Smooth muscle cell (in vitro differentiated cells): ENCODE results near the gene APBA3. TPM values are rescaled to one million over a fixed set of nuclear protein-coding genes. Genes with fewer than 3 reads are reported as not detected.

Experiments used
- DNase-seq: peaks from one replicate; lab custom pipeline; 2025; ENCODE audit not compliant: unreplicated experiment; lab: John Stamatoyannopoulos, UW
- H2AFZ ChIP-seq: fragments of 200-600 bp; sonication (generic); 2 replicates; pipeline ENCODE4 v1.6.0; 2016; ENCODE audit warnings: antibody characterized with exemption, low read depth, mild to moderate bottlenecking
- H3F3A ChIP-seq: fragments of 200-600 bp; sonication (generic); 2 replicates; pipeline ENCODE4 v1.6.0; 2017; ENCODE audit warnings: antibody characterized with exemption, low read depth
- H3K27ac ChIP-seq: fragments of 200-600 bp; sonication (generic); 2 replicates; pipeline ENCODE4 v1.5.1; 2016; ENCODE audit warnings: low read depth, mild to moderate bottlenecking
- H3K27me3 ChIP-seq: fragments of 200-600 bp; sonication (generic); 2 replicates; pipeline ENCODE4 v1.6.1; 2016; ENCODE audit warnings: low read depth, mild to moderate bottlenecking
- H3K36me3 ChIP-seq: fragments of 200-600 bp; sonication (generic); 2 replicates; pipeline ENCODE4 v1.5.1; 2016; ENCODE audit warnings: low read depth
- H3K4me1 ChIP-seq: fragments of 200-600 bp; sonication (generic); 2 replicates; pipeline ENCODE4 v1.5.1; 2016; ENCODE audit warnings: low read depth
- H3K4me2 ChIP-seq: fragments of 200-600 bp; sonication (generic); 2 replicates; pipeline ENCODE4 v1.6.0; 2016; ENCODE audit warnings: mild to moderate bottlenecking
- H3K4me3 ChIP-seq: fragments of 200-600 bp; sonication (generic); 2 replicates; pipeline ENCODE4 v1.5.1; 2016; ENCODE audit warnings: mild to moderate bottlenecking
- H3K79me2 ChIP-seq: fragments of 200-600 bp; sonication (generic); 2 replicates; pipeline ENCODE4 v1.6.0; 2016; ENCODE audit warnings: low read depth, mild to moderate bottlenecking
- H3K9ac ChIP-seq: fragments of 200-600 bp; sonication (generic); 2 replicates; pipeline ENCODE4 v1.6.0; 2016; ENCODE audit warnings: low read depth
- H3K9me3 ChIP-seq: fragments of 200-600 bp; sonication (generic); replicated peaks from 2 replicates; pipeline ENCODE4 v1.5.1; 2016; ENCODE audit warnings: low read depth
- H4K20me1 ChIP-seq: fragments of 200-600 bp; sonication (generic); 2 replicates; pipeline ENCODE4 v1.6.0; 2016; ENCODE audit warnings: low read depth
- WGBS: methylation state at CpG from one replicate; pipeline ENCODE4 v1.1.7; 2016; ENCODE audit warnings: low lambda C conversion rate; 5-methylcytosine and 5-hydroxymethylcytosine counted together
- polyA plus RNA-seq: library from polyadenylated mRNA; unstranded; fragments of >200 nt; fragmentation: Nextera tagmentation; extraction: Ambion mirVana; gene quantifications from 2 replicates; pipeline ENCODE4 v1.2.1, GENCODE V29; 2016
- total RNA-seq: library from RNA; depleted of rRNA; stranded (reverse); fragments of >200 nt; gene quantifications from 2 replicates; pipeline ENCODE4 v1.2.3, GENCODE V29; 2014
- TF ChIP-seq, protein P1 (sequence below): fragments of 200-600 bp; sonication (generic); IDR thresholded peaks from 2 replicates; pipeline ENCODE4 v1.5.1; 2017; ENCODE audit warnings: borderline replicate concordance, mild to moderate bottlenecking, antibody characterized with exemption; ENCODE audit not compliant: insufficient read depth, poor library complexity, severe bottlenecking

The APBA3 gene
- 7.7 and 16.1 TPM in 2 replicates for total RNA-seq
- polyA plus RNA-seq: 27.9 and 28.4 TPM in 2 replicates

- no peaks in the 10 kb centered on the region for H3K27me3 ChIP-seq
- H3K27ac ChIP-seq: peak within 1 kb of the TSS; percentile 93
- H3K9me3 ChIP-seq: no peaks in the 10 kb centered on the region
- no peaks in the 10 kb centered on the region for H4K20me1 ChIP-seq
- H3K36me3 ChIP-seq: no peaks in the 10 kb centered on the region
- H3K79me2 ChIP-seq: peaks cover 28% of the 10 kb centered on the region
- peak within 1 kb of the TSS; percentile 96 for H3K9ac ChIP-seq
- H3K4me1 ChIP-seq: peaks cover 3% of the 10 kb centered on the region
- peak within 1 kb of the TSS; percentile 82 for H3K4me2 ChIP-seq
- 8% methylated on average over 40 of the region's 45 CpGs for WGBS
- H2AFZ ChIP-seq: peak within 1 kb of the TSS; percentile 92
- TF ChIP-seq, protein P1, sequence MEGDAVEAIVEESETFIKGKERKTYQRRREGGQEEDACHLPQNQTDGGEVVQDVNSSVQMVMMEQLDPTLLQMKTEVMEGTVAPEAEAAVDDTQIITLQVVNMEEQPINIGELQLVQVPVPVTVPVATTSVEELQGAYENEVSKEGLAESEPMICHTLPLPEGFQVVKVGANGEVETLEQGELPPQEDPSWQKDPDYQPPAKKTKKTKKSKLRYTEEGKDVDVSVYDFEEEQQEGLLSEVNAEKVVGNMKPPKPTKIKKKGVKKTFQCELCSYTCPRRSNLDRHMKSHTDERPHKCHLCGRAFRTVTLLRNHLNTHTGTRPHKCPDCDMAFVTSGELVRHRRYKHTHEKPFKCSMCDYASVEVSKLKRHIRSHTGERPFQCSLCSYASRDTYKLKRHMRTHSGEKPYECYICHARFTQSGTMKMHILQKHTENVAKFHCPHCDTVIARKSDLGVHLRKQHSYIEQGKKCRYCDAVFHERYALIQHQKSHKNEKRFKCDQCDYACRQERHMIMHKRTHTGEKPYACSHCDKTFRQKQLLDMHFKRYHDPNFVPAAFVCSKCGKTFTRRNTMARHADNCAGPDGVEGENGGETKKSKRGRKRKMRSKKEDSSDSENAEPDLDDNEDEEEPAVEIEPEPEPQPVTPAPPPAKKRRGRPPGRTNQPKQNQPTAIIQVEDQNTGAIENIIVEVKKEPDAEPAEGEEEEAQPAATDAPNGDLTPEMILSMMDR: peak; percentile 50
- H3K4me3 ChIP-seq: peak within 1 kb of the TSS; percentile 91
- peaks cover 6% of the 10 kb centered on the region for H3F3A ChIP-seq
- peak; percentile 86 for DNase-seq
Observed at GRCh38 chr19:3761382-3762129, at the start of gene APBA3. TSS of gene APBA3 (minus strand) at chr19:3761692. CDS start at chr19:3760264, 1,428 bp downstream.

DNA sequence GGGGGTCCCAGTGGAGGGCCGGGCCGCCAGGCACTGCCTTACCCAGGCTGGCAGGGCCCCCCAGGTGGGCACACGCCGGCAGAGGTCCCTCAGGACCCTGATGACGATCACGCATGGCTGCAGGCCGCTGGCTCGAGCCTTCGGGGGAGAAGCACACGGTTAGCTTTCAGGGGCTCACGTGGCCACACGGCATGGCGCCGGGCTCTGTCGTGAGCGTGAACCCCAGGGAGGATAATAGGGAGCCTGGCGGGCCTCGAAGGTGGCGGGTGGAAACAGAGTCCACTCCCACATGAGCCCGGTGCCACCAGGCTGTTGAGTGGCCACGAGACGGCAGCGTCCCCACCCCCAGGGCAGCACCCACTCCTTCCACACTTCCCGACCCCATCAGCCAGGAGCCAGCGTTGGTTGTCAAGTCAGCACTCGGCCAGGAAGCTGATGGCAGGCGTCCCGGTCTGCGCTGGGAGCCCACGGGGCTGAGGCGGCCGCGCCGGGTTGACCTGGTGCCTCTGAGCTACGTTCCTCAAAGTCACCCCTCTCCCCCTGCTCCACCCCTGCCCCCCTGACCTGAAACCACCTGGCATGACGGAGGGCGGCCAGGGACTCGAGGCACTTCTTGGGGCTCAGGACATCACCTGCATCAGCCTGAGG is 49.3 kb upstream of the APBA3 start:
- WGBS: 94% methylated on average over 38 of the region's 38 CpGs

DNA sequence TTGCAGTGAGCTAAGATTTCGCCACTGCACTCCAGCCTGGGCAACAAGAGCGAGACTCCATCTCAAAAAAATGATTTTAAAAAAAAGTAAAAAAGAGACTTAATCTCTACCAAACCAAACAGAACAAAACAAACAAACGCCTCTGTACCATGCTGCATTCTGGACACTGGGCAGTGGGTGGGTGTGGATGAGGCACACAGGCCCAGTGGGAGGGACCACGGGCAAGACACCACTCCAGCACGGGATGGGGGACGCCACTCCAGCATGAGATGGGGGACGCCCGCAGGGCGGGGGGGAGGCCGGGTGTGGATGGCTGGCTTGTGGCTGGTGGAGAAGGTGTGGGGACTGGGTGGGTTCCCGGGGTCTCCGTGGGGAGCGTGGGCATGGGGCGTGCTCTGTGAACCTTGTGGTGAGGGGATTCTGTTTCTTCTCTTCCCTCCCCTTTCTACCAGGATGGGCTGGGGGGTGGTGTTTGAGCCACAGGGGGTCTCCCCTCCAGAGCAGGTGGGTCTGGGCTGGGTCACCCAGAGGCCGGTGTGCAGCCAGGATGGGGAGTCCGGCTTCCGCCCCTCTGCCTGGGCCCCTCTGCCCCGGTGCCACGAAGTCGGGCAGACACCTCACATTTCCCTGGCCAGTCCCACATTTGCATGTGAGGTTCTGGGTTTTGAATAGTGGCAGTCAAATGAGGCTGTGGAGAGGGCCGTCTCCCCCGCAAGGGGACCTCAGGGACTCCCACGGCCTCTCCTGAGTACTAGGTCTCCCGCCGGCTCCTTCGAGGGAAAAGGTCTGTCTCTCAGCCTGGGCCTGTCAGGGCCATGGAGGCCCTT is 48.6 kb upstream of the APBA3 start:
- no peak for DNase-seq
- no peaks in the 10 kb centered on the region for H3K4me1 ChIP-seq
- no peak overlapping the region for H3K9ac ChIP-seq
- no peaks in the 10 kb centered on the region for H3F3A ChIP-seq
- WGBS: 90% methylated on average over 25 of the region's 26 CpGs
- H4K20me1 ChIP-seq: no peaks in the 10 kb centered on the region
- H3K36me3 ChIP-seq: no peaks in the 10 kb centered on the region
- H3K4me3 ChIP-seq: no peak overlapping the region
- no peaks in the 10 kb centered on the region for H3K79me2 ChIP-seq
- no peak overlapping the region for H2AFZ ChIP-seq
- H3K4me2 ChIP-seq: no peak overlapping the region
- no peaks in the 10 kb centered on the region for H3K9me3 ChIP-seq
- no peaks in the 10 kb centered on the region for H3K27me3 ChIP-seq
- no peak overlapping the region for H3K27ac ChIP-seq
- TF ChIP-seq, protein P1: no peak

More for the DNA sequence above, 49.3 kb upstream of the APBA3 start:
- Histone ChIP-seq H3K4me1 (no peaks in the 10 kb centered on the region), H3K27ac (no peak overlapping the region), H2AFZ (no peak overlapping the region), H3K9me3 (no peaks in the 10 kb centered on the region), H3K4me3 (no peak overlapping the region), H3K36me3 (no peaks in the 10 kb centered on the region), H4K20me1 (no peaks in the 10 kb centered on the region), H3K27me3 (no peaks in the 10 kb centered on the region), H3K79me2 (no peaks in the 10 kb centered on the region), H3F3A (no peaks in the 10 kb centered on the region), H3K4me2 (no peak overlapping the region), H3K9ac (no peak overlapping the region)
- no peak for DNase-seq
- TF ChIP-seq, protein P1: no peak
